Breast epithelium (tissue), 3 donors: ENCODE results near the gene RNASEH1.
"Not testable (repeated sequence)": the region's sequence is repeated elsewhere in the genome, so short reads cannot be mapped to it uniquely, and the experiment has no call there.

Experiments
- CTCF ChIP-seq, 3 donors: fragments of 450-650 bp; IDR thresholded peaks; one replicate each; pipeline ENCODE4 v1.5.1; 2016 to 2017; ENCODE audit warnings: antibody characterized with exemption in 3 of 3, mild to moderate bottlenecking in 3 of 3, moderate library complexity in 3 of 3
- POLR2A ChIP-seq: fragments of 450-650 bp; IDR thresholded peaks from one replicate; pipeline ENCODE4 v1.6.1; 2016; ENCODE audit warnings: antibody characterized with exemption, mild to moderate bottlenecking, moderate library complexity

- TF ChIP-seq POLR2A; CTCF (IDR thresholded peaks at IDR 0.05): not testable (repeated sequence)
These were observed 42.7 kb downstream of the RNASEH1 start for GRCh38 chr2:3515438-3515837.
